Measurements from ENCODE around the gene COX19. TPM values are rescaled to one million over a fixed set of nuclear protein-coding genes. Genes with fewer than 3 reads are reported as not detected.

Gene COX19
- total and polyA plus RNA-seq, 2 donors (not counting 1 experiment from before 2014, with no cell fraction given) = 14.7 to 38.3 TPM

- Histone ChIP-seq H3K4me3 (ENCODE audit: control extremely low read depth in 1 of 5, extremely low read depth in 1 of 5, insufficient read depth in 1 of 5, low read depth in 2 of 5, low read length in 4 of 5) (no peak overlapping the region), H2AFZ (ENCODE audit: insufficient read depth, low read depth, low read length, poor library complexity, severe bottlenecking) (no peak overlapping the region), H4K20me1 (ENCODE audit: control insufficient read depth, insufficient read depth, low read length, poor library complexity, severe bottlenecking) (peaks cover 17% of the 10 kb centered on the region), H3K9me3 (ENCODE audit: control extremely low read depth in 1 of 3, control insufficient read depth in 2 of 3, insufficient read depth in 1 of 3, low read length in 2 of 3) (no peaks in the 10 kb centered on the region), H3K36me3 (replicated peaks in 1 of 2; ENCODE audit: control extremely low read depth in 1 of 2, control insufficient read depth in 1 of 2, extremely low read depth in 1 of 2, insufficient read depth in 2 of 2, low read length in 1 of 2) (peaks cover 0 to 3% of the 10 kb centered on the region in 2 experiments), H3K9ac (ENCODE audit: low read length) (no peak overlapping the region), H3K27me3 (replicated peaks in 1 of 4; ENCODE audit: control extremely low read depth in 1 of 4, control insufficient read depth in 3 of 4, insufficient read depth in 4 of 4, low read length in 3 of 4) (peaks cover 0 to 36% (median 8%) of the 10 kb centered on the region in 4 experiments), H3K79me2 (ENCODE audit: control insufficient read depth, insufficient read depth, low read length) (no peaks in the 10 kb centered on the region), H3K4me1 (ENCODE audit: control insufficient read depth in 2 of 2, insufficient read depth in 2 of 2, low read length in 2 of 2) (peaks cover 0 to 9% of the 10 kb centered on the region in 2 donors), H3K27ac (ENCODE audit: low read length in 2 of 2) (no peak overlapping the region), H3K4me2 (replicated peaks; ENCODE audit: low read depth, low read length, poor library complexity, severe bottlenecking) (no peak overlapping the region)
- no peak for DNase-seq
- ChIA-PET CTCF (interaction anchor here (0.5 to 10.9 kb wide), 10 partner anchors 9 to 1420 kb away, joined by 4 to 496 read pairs (median 5); partner anchors contain the start of gene CYP2W1), POLR2A (interaction anchor here (2.4 to 6.2 kb wide), 2 partner anchors 16 to 74 kb away, joined by 12 to 47 read pairs; partner anchors contain the start of gene COX19)
- ATAC-seq (ENCODE audit: low read depth) = no peak
- Mint-ChIP-seq H3K27me3 (peaks cover 4% of the 10 kb centered on the region), H3K4me3 (no peak overlapping the region), H3K4me1 (peaks cover 11% of the 10 kb centered on the region), H3K9me3 (ENCODE audit: insufficient read depth) (no peaks in the 10 kb centered on the region), H3K27ac (no peak overlapping the region)
- no peak for TF ChIP-seq EZH2 (IDR thresholded peaks at IDR 0.05; ENCODE audit: borderline replicate concordance, insufficient read depth, low read depth, low read length, poor library complexity, severe bottlenecking)
- TF ChIP-seq CTCF (IDR thresholded peaks at IDR 0.05) = no peak
- 88% methylated on average over 20 of the region's 35 CpGs for WGBS (ENCODE audit: insufficient coverage)
- intact Hi-C loops (cut with micrococcal nuclease) = no loop called here
These were observed 15.8 kb upstream of the COX19 start for GRCh38 chr7:990933-991728.

Data from B cell (primary cell).